HepG2 (cell line): ENCODE results near the gene BAMBI. TPM values are rescaled to one million over a fixed set of nuclear protein-coding genes. Genes with fewer than 3 reads are reported as not detected.

Experiments
- ARID5B ChIP-seq: IDR thresholded peaks from 2 replicates; pipeline ENCODE4 v1.4.0; 2020; ENCODE audit warnings: mild to moderate bottlenecking, missing genetic modification reagents
- DMAP1 ChIP-seq: IDR thresholded peaks from 2 replicates; pipeline ENCODE4 v1.6.1; 2016
- FOXJ3 ChIP-seq: sonication (generic); formaldehyde crosslinking; IDR thresholded peaks from 2 replicates; pipeline ENCODE4 v1.4.0; 2020; ENCODE audit warnings: missing genetic modification reagents, mild to moderate bottlenecking, borderline replicate concordance
- FOXM1 ChIP-seq: sonication (generic); formaldehyde crosslinking; IDR thresholded peaks from 2 replicates; pipeline ENCODE4 v1.5.0; 2020; ENCODE audit warnings: missing genetic modification reagents
- MAZ ChIP-seq, 2 experiments: sonication (generic) in 1 of 2; formaldehyde crosslinking in 1 of 2; IDR thresholded peaks; 2 replicates each; pipeline versions ENCODE4 v1.5.0 to v1.6.1; 2012 to 2020; ENCODE audit warnings: low read depth in 2 of 2, mild to moderate bottlenecking in 2 of 2, borderline replicate concordance in 1 of 2, improper control_type of control experiment in 1 of 2, low read length in 1 of 2, missing genetic modification reagents in 1 of 2, moderate library complexity in 1 of 2
- PHF20 ChIP-seq: sonication (generic); formaldehyde crosslinking; IDR thresholded peaks from 2 replicates; pipeline ENCODE4 v1.5.0; 2020; ENCODE audit warnings: mild to moderate bottlenecking, missing genetic modification reagents
- ZBTB14 ChIP-seq: sonication (generic); formaldehyde crosslinking; IDR thresholded peaks from 2 replicates; pipeline ENCODE4 v1.4.0; 2020; ENCODE audit warnings: missing genetic modification reagents
- ZNF597 ChIP-seq: sonication (generic); formaldehyde crosslinking; IDR thresholded peaks from 2 replicates; pipeline ENCODE4 v1.5.0; 2020; ENCODE audit warnings: missing genetic modification reagents
- ZNF672 ChIP-seq: sonication (generic); formaldehyde crosslinking; IDR thresholded peaks from 2 replicates; pipeline ENCODE4 v1.8.1; 2022; ENCODE audit warnings: missing genetic modification reagents
- polyA plus RNA-seq, 8 experiments: library from polyadenylated mRNA; depleted of rRNA in 3 of 8; stranded (reverse) in 7 of 8; unstranded in 1 of 8; fragments of >200 nt; fragmentation: Illumina TruSeq in 4 of 8; extraction: Trizol in 4 of 8; gene quantifications; 2 replicates each; pipeline versions ENCODE4 v1.2.1 to v1.2.3, GENCODE V29; 2011 to 2016; ENCODE audit warnings: low read depth in 4 of 8, missing spikeins in 1 of 8, mixed read lengths in 1 of 8; ENCODE audit not compliant: insufficient read depth in 1 of 8
- total RNA-seq, 5 experiments: library from RNA; depleted of rRNA; stranded (reverse); fragments of >200 nt; fragmentation: Illumina TruSeq; extraction: Trizol; gene quantifications; 2 replicates each; pipeline ENCODE4 v1.2.3, GENCODE V29; 2016; ENCODE audit warnings: low read depth in 1 of 5

The BAMBI gene
- total and polyA plus RNA-seq, 2 of the 13 experiments (the other 11 are each of a cell fraction or from before 2014, with no cell fraction given), result 12.0 to 23.6 TPM

GRCh38 chr10:28728366-28728765, 51.0 kb downstream of the BAMBI start (continued):
- 0 out of 2 replicates have a peak, but pooled peaks have one; percentile 18 for TF ChIP-seq ARID5B (CRISPR knock-in tag)
- TF ChIP-seq FOXM1 (CRISPR knock-in tag), result no peak
- TF ChIP-seq DMAP1 (CRISPR knock-in tag), result no peak
- no peak for TF ChIP-seq MAZ (IDR thresholded peaks at IDR 0.05; ENCODE audit: borderline replicate concordance, low read depth, low read length)
- TF ChIP-seq MAZ (CRISPR knock-in tag; IDR thresholded peaks at IDR 0.05; ENCODE audit: low read depth), result no peak
- TF ChIP-seq ZNF597 (CRISPR knock-in tag), result no peak
- no peak for TF ChIP-seq ZNF672
- TF ChIP-seq PHF20 (CRISPR knock-in tag), result no peak
- no peak for TF ChIP-seq FOXJ3 (CRISPR knock-in tag)
- no peak for TF ChIP-seq ZBTB14 (CRISPR knock-in tag)
- TF ChIP-seq, all 625 proteins: peak for 5
